EH (cell line): Measurements from ENCODE around the gene IPPK.

Experiments used
- DNase-seq: peaks from one replicate; pipeline ENCODE4 v3.0.0-alpha.2; 2015; ENCODE audit warnings: low read depth

IPPK gene

GRCh38 chr9:92614763-92615461 is 55.0 kb downstream of the IPPK start:
- peak; percentile 13 for DNase-seq

DNA sequence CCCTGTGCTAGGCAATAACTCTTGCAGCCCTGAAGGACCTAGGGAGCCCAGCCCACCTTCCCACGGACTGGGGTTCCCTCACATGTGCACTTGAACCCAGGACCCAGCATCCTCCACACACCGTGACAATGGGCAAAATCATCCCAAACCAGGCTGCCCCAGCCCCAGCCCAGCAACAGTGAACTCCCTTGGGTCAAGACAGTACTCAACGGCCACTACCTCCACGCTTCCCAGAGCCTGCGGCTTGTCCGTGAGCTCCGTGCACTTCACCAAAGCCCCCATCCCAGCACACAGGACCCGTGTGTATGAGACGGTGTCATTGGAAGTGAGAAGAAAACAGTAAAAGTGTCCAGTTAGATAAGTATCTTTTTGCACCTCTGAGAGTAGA is 55.8 kb downstream of the IPPK start:
- DNase-seq: no peak

DNA sequence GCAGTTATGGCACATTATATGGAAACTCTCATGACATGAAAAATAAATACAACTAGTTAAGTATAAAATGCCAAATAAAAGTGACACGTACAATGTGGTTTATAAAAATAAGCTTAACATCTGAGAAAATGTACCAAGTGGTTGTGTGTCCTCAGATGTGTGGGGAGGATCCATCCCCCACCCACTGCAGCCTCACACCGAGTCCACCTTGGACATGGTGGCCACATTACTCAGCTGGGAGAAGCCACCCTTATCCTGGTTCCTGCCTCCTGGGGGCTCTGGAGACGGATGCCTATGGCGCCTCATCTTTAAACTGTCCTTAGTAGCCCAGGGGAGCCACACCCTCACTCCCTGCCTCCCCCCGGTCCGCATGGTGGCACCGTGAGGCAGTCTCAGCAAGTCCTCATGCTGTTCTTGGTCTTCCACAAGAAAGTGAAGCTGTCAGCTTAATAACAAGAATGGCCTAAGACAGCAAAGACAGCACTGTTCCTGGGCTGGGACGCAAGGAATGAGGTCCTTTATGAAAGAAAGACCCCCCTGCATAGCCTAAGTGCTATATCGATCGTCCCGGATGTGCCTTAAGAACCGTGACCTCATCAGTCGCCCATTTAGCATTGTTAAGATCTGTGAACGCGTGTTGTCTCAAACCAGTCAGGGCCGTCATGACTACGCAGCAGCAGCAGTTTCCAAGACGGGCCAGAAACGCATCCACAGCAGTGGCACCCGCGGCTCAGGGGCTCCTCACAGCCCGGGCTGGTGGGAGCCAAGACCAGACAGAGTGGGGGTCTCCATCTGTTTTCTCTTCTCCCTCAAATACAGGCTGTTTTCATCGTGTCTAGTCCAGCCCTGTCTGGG is 56.4 kb downstream of the IPPK start:
- no peak for DNase-seq

GRCh38 chr9:92612816-92613215 is 57.1 kb downstream of the IPPK start:
- no peak for DNase-seq

DNA sequence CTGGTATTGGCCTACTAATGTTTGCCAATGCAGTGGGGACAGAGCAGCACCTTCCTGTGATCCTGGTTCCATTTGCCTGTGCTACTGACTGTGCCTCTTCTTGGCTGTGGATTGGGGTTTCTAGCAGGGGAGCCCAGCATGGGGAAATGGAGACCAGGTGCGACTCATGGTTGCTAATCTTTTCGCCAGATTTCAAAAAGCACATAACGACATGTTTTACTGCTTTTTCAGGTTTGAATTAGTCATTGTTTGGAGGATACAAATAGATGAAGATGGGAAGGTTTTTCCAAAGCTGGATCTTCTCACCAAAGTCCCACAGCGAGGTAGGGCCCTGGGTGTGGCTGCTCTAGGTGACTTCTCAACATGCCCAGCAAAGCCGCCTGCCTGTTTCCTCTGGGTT is 57.6 kb downstream of the IPPK start:
- no peak for DNase-seq

GRCh38 chr9:92611621-92612285 is 58.2 kb downstream of the IPPK start:
- DNase-seq: no peak

DNA sequence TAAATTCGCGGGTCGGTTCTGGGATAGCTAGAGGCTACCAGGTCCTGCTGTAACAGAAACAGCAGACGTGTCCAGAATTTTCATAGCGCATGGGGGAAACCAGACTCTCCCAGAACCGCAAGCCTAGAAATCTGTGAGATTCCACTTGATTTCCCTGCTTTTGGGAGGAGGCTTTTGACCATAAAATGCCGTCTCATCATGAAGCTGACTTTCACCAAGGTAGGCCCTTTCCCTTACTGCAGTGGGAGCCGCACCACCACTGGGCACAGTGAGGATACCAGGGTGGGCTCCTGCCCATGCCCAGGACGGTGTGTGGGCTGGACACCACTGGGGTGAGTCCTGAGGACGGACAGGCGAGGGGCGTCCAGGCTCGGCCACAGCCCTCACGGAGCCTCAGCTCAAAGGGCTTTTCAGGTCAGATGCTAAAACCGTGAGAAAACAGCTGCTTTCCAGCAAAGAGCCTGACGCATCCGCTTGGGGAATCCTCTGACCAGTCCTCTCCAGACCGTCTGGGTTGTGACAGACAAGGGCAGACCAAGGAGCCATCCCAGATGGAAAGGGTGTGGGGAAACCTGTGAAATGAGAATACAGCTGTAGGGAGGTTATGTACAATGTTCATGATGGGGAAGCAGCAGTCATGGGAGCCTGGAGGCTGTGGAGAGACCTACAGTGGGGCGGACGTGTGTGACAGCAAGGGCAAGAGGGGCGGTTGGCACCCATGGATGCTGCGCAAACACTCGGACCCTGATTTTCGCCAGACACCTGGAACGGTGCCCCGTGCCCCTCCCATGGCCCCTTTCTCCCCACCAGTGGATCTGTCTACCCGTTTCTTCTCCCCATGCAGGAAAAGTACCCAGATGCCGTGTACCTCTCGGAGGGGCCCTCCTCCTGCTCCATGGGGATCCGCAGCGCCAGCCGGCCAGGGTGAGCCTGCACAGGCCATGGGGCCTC is 59.2 kb downstream of the IPPK start:
- peak; percentile 35 for DNase-seq

DNA sequence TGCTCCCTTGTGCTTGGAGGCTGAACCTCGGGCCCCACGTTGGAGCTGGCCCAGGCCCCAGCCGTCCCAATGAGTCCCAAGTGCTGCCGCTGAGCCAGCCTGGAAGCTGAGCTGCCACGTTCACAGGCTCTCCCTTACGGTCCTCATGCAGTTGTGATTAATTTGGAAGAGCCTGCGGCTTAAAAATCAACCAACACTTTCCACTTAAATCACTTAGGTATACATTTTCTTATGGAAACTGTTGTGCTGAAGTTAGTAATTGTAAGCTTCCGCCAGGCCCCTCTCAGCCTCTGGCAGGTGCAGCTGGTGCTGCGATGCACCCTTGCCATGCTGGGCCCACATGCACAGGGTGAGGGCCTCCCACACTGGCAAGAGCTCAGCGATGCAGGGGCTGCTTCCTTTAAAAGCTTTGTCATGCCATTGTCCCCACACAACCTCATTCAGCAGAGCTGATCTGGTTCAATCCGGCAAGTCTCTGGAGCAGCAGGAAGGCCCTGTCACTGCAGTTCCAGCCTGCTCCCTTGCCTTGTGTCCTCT is 61.0 kb downstream of the IPPK start:
- DNase-seq: peak; percentile 30

DNA sequence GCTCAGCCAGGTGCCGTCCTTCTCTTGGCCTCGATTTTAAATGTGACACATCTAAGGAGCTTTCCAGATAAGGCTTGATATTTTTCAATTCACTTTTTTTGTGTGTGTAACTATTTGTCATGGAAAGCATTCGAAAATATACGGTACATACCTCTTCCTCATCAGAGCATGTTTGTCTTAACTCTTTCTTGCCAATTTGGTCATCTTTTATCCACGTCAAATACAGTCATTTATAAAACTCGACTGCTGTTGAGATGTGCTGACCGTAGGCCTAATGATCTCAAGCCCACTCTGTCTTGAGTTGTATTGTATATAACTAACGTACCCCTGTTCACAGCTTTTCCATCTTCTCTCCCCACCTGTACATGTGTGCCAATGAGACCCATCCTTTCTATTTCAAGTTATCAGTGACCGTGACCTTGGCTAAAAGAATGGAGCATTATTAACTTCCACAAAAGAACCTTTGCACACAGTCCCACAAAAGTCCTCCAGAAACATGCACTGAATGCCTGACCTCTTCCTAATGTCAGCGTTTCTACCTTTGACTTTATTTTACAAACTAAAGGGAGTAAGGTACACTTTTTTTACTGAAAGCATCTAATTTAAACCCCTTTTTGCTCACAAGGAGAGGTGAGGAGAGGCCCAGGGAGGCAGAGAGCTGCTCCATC is 61.6 kb downstream of the IPPK start:
- no peak for DNase-seq

- peak; percentile 80 for DNase-seq
Measured at GRCh38 chr9:92607773-92608172, 62.2 kb downstream of the IPPK start.

GRCh38 chr9:92607088-92607487 is 62.8 kb downstream of the IPPK start:
- DNase-seq: peak; percentile 75

GRCh38 chr9:92605224-92605623 is 64.7 kb downstream of the IPPK start:
- DNase-seq: no peak

DNA sequence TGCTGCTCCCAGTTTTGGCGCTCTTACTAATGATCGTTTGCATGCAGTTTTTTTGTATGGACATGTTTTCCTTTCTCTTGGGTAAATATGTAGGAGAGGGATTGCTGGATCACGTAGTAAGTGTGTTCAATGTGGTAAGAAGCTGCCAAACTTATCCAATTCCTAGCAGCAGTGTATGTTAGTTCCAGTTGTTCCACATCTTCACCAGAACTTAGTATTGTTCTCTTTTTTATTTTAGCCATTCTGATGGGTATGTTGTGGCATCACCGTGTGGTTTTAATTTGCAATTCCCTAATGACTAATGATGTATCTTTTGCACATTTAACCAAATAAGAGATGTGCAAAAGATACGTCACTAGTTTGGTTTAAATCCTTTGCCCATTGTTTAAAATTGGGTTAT is 65.9 kb downstream of the IPPK start:
- DNase-seq: no peak

GRCh38 chr9:92603100-92603499 is 66.8 kb downstream of the IPPK start:
- no peak for DNase-seq

GRCh38 chr9:92602413-92602812 is 67.5 kb downstream of the IPPK start:
- no peak for DNase-seq

DNA sequence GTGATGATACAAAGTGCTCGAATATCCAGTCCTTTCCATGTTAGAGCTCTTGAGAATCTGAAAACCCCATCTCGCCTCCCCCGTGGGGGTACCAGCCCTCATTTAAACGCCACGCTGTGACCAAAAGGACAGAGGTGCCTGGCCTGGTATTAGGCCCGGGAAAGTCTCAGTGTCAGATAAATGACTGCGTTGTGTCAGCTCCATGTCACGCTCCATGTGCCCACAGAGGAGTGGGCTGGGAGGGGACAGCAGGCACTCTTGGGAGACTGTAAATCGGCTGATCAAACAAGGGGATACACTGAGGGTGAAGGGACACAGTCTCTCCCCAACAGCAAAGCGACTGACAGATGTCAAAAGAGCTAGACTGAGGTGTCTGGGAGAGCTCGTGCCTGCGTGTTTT is 68.5 kb downstream of the IPPK start:
- DNase-seq: no peak

- peak; percentile 77 for DNase-seq
Measured at GRCh38 chr9:92600462-92601261, 69.3 kb downstream of the IPPK start.

DNA sequence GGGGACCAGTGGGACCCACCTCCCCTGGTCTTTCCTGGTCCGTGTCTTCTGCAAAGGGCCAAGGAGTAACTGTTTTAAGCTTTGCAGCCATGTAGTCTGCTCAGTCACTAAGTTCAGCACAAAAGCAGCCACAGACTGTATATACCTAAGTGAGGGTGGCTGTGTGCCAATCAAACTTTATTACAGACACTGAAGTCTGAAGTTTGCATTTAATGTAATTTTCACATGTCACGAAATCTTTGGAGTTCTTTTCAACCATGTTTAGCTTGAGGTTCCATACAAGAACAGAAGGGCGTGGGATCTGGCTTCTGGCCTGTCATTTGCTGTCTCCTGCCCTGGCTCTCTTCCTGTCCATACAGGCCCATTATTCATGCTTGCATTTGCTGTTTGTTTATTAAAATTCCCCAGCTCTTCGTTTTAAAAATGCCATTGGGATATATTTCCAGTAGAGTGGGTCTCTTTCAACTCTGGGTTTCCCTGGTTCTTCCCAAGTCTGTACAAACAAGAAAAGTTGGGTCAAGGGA is 69.9 kb downstream of the IPPK start:
- DNase-seq: peak; percentile 5

DNA sequence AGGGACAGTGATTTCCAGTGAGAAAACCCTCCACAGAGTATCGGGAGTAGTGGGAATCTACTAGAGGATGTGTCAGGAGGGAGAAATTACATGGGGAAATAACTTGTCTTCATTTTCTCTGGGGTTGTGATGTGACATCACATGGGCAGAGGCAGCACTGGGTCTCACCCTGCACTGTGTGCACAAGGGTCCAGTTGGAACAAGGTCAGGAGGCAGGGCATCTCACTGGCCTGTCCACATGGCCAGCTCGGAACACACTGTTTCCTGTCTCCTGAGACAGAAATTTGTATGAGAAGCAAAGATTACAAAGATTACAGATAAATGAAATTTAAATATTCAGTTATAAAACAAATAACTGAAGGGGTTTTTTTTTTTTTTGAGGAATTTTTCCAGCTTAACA is 71.5 kb downstream of the IPPK start:
- DNase-seq: no peak

DNA sequence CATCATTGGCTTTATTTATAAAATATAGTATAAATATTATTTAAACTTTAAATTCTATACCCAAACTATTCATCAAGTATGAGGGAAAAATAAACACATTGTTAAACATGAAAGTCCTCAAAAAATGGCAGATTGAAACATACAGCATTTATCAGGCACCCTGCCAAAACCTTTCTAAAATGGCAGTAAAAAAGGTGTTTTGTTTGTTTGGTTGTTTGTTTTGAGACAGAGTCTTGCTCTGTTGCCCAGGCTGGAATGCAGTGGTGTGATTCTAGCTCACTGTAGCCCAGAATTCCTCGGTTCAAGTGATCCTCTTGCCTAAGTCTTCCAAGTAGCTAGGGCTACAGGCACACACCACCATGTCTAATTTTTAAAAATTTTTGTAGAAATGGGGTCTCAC is 74.0 kb downstream of the IPPK start:
- DNase-seq: no peak
